ENCODE data around the gene GLP2R.
A peak's percentile ranks its signal among the peaks of the same experiment; 100 is the strongest.

GLP2R gene

GRCh38 chr17:9897372-9897968 lies 71.7 kb downstream of the GLP2R start:
- no peak for DNase-seq (ENCODE audit: low spot score)
- no peak for FAIRE-seq

GRCh38 chr17:9898812-9899211 lies 73.1 kb downstream of the GLP2R start:
- DNase-seq (ENCODE audit: low spot score), result no peak
- FAIRE-seq, result no peak

GRCh38 chr17:9899280-9900043 lies 73.7 kb downstream of the GLP2R start:
- DNase-seq (ENCODE audit: low spot score), result no peak
- FAIRE-seq, result no peak

- FAIRE-seq, result no peak
Measured at GRCh38 chr17:9900044-9900594, 74.4 kb downstream of the GLP2R start.

GRCh38 chr17:9900784-9901183 lies 75.1 kb downstream of the GLP2R start:
- peak; percentile 64 for FAIRE-seq
- peak; percentile 45 for DNase-seq (ENCODE audit: low spot score)

More at GRCh38 chr17:9900044-9900594, 74.4 kb downstream of the GLP2R start:
- no peak for DNase-seq (ENCODE audit: low spot score)

GRCh38 chr17:9902120-9902519 lies 76.4 kb downstream of the GLP2R start:
- FAIRE-seq (no peak), DNase-seq (ENCODE audit: low spot score) (no peak)

- FAIRE-seq (no peak), DNase-seq (ENCODE audit: low spot score) (no peak)
Measured at GRCh38 chr17:9904277-9905077, 78.8 kb downstream of the GLP2R start.

GRCh38 chr17:9905078-9905415 lies 79.3 kb downstream of the GLP2R start, which contains the start of gene RCVRN:
RCVRN (minus strand) TSS chr17:9905271; CDS start chr17:9905180, 91 bp downstream.
- no peak for DNase-seq (ENCODE audit: low spot score)
- no peak for FAIRE-seq

GRCh38 chr17:9905902-9906301 lies 80.2 kb downstream of the GLP2R start:
- FAIRE-seq (no peak), DNase-seq (ENCODE audit: low spot score) (no peak)

GRCh38 chr17:9906616-9907015 lies 80.9 kb downstream of the GLP2R start:
- DNase-seq (ENCODE audit: low spot score) (no peak), FAIRE-seq (no peak)

- FAIRE-seq (no peak), DNase-seq (ENCODE audit: low spot score) (no peak)
Measured at GRCh38 chr17:9907131-9907530, 81.4 kb downstream of the GLP2R start.

GRCh38 chr17:9907883-9908648 lies 82.3 kb downstream of the GLP2R start:
- no peak for DNase-seq (ENCODE audit: low spot score)
- no peak for FAIRE-seq

GRCh38 chr17:9908649-9909042 lies 82.9 kb downstream of the GLP2R start:
- FAIRE-seq (no peak), DNase-seq (ENCODE audit: low spot score) (no peak)

- no peak for DNase-seq (ENCODE audit: low spot score)
- no peak for FAIRE-seq
Measured at GRCh38 chr17:9911089-9911488, 85.4 kb downstream of the GLP2R start.

GRCh38 chr17:9912121-9913099 lies 86.7 kb downstream of the GLP2R start:
- FAIRE-seq, result no peak
- no peak for DNase-seq (ENCODE audit: low spot score)

GRCh38 chr17:9913476-9913875 lies 87.8 kb downstream of the GLP2R start:
- DNase-seq (ENCODE audit: low spot score) (no peak), FAIRE-seq (no peak)

GRCh38 chr17:9916108-9916507 lies 90.4 kb downstream of the GLP2R start:
- FAIRE-seq (no peak), DNase-seq (ENCODE audit: low spot score) (no peak)

- no peak for FAIRE-seq
- no peak for DNase-seq (ENCODE audit: low spot score)
Measured at GRCh38 chr17:9917131-9917530, 91.4 kb downstream of the GLP2R start.

- FAIRE-seq (no peak), DNase-seq (ENCODE audit: low spot score) (no peak)
Measured at GRCh38 chr17:9917801-9918200, 92.1 kb downstream of the GLP2R start.

- FAIRE-seq (no peak), DNase-seq (ENCODE audit: low spot score) (no peak)
Measured at GRCh38 chr17:9918352-9918751, 92.6 kb downstream of the GLP2R start.

Data from RCC 7860 (cell line).